GM12874 (cell line): ENCODE measurements around the gene RNF13.

Source experiments
- CTCF ChIP-seq: IDR thresholded peaks from 2 replicates; pipeline ENCODE4 v1.5.1; 2011; ENCODE audit warnings: low read depth, mild to moderate bottlenecking, control low read depth, low read length, moderate library complexity; ENCODE audit not compliant: insufficient read depth

RNF13 gene

GRCh38 chr3:149906036-149906435, 93.0 kb downstream of the RNF13 start:
- TF ChIP-seq CTCF: no peak

DNA sequence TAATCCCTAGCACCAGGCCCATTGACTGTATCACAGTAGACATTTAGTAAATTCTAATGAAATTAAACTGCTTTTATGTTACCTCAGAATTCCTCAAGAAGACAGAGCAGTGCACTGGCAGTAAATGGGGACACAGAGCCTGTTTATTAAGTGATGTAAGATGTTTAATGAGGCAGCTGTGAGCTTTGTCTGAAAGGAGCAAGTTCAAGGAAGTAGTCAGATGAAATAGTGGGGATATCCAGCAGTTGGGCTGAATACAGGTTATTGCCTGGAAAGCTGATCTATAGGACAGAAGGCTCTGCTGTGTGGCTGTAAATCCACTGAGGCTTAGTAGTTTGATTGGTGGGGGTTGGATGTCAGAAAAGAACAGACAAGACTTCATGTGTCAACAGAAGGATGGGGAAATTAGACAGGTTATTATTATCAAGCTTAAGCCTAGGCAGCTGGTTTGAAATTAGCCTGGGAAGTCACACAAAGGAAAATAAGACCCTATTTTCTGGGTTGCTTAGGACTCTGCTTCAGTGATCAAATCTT, 95.5 kb downstream of the RNF13 start:
- TF ChIP-seq CTCF: no peak

DNA sequence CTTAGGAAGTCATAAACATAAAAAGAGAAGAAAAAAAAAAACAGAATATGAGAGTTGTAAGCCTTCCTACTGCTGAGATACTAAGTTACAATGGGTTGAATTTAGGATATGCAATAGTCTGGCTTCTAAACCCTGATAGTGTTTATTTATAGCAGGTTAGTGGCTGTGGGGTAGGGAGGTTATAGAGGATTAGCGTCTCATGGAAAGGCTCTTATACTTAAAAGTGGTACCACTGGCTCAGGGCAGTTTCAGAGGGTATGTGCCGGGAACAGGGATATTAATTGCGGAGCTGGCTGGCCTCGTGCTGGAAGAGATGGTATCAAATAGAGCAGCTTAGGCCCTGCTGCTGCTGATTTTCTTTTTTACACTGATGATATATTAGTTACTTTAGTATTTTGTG, 96.9 kb downstream of the RNF13 start:
- no peak for TF ChIP-seq CTCF

DNA sequence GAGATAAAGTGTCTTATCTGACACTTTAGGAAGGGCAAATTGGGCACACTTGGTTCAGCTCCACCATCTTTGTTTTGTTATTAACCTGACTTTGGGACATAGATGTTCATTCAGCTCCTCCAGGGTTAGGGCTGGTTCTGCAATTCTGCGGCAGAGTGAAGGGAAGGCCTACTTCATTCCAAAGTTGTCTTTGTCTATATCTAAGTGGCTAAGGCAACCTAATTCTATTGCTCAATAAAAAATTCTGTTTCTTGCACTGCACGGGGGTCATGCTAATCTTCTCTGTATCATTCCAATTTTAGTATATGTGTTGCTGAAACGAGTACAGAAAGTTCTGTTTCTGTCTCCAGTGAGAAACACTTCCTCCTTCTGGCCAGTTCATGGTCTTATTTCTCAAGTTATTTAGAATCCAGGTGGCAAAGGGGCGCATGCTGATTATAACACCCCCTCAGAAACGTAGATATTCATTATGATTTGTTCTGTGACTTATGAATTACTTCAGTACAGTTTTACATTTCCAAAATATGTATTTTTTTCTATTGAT, 104.2 kb downstream of the RNF13 start:
- TF ChIP-seq CTCF: no peak

GRCh38 chr3:149919509-149919908, 106.5 kb downstream of the RNF13 start:
- no peak for TF ChIP-seq CTCF

- no peak for TF ChIP-seq CTCF
Observed at GRCh38 chr3:149920119-149920518, 107.1 kb downstream of the RNF13 start.

DNA sequence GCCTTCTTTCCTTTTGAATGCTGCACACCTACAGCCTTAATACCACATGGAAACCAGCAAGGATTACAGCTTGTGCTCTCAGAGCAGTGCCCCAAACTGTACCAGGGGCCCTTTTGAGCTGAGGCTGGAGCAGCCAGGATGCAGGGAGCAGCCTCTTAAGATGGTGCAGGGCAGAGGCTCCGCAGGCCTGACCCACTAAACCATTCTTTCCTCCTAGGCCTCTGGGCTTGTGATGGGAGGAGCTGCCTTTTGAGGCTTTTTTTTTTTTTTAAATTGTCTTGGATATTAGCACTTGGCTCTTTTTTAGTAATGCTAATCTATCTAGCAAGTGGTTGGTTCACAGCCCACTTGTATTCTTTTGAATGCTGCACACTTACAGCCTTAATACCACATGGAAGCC, 120.0 kb downstream of the RNF13 start:
- TF ChIP-seq CTCF: no peak
